GM12801 (cell line): ENCODE measurements around the gene HYLS1.

Experiments used
- CTCF ChIP-seq: IDR thresholded peaks from one replicate; pipeline ENCODE4 v1.5.1; 2011; ENCODE audit warnings: control low read depth; ENCODE audit not compliant: insufficient read length; ENCODE audit errors: extremely low read depth

Gene HYLS1

DNA sequence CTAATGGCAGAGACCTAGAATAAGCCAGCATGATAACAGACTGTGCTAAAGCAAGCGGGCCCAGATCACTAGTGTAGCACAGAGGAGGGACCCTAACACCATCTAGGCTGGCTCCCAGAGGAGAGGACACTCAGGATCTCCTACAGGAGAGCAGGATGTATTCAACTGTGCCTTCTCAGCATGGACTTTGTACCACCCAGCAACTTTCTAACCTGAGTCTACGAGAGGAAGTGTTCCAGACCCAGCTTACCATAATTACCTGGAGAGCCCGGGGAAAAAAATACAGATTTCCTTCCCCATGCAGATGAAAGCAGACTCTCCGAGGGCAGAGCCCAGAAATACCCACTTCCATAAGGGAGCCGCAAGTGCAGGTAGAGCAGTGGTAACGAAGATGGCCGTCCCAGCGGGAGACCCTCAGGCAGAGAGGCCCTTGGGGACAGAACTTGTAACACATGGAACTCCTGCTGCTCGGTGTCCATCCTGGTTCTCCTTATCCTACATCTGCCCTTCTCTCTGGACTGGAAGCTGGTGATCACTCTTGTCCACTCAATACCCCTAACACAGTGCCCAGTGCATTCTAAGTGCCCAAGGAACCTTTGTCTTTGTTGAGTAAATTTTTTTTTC lies 37.0 kb downstream of the HYLS1 start:
- no peak for TF ChIP-seq CTCF

- TF ChIP-seq CTCF: no peak
These were observed 37.8 kb downstream of the HYLS1 start for GRCh38 chr11:125925247-125925740.

GRCh38 chr11:125925804-125926203 lies 38.3 kb downstream of the HYLS1 start:
- TF ChIP-seq CTCF: no peak

GRCh38 chr11:125926682-125927081 lies 39.2 kb downstream of the HYLS1 start:
- no peak for TF ChIP-seq CTCF

- TF ChIP-seq CTCF: no peak
These were observed 42.1 kb downstream of the HYLS1 start for GRCh38 chr11:125929445-125930075.

GRCh38 chr11:125930076-125930450 lies 42.6 kb downstream of the HYLS1 start:
- TF ChIP-seq CTCF: no peak

- TF ChIP-seq CTCF: no peak
These were observed 43.6 kb downstream of the HYLS1 start for GRCh38 chr11:125931116-125931515.
